Activated naive CD8-positive, alpha-beta T cell (primary cell): ENCODE results near the gene PANX2.
"Not testable (repeated sequence)": the region's sequence is repeated elsewhere in the genome, so short reads cannot be mapped to it uniquely, and the experiment has no call there.

Experiments used
- H3K27ac Mint-ChIP-seq: one replicate; pipeline ENCODE4 v1.8.0; 2021; ENCODE audit warnings: mixed read lengths
- H3K27me3 Mint-ChIP-seq: one replicate; pipeline ENCODE4 v1.8.0; 2021; ENCODE audit warnings: mixed read lengths
- H3K36me3 Mint-ChIP-seq: one replicate; pipeline ENCODE4 v1.8.0; 2021; ENCODE audit warnings: mixed read lengths
- H3K4me1 Mint-ChIP-seq: one replicate; pipeline ENCODE4 v1.8.0; 2021; ENCODE audit warnings: low read depth, mixed read lengths
- H3K4me3 Mint-ChIP-seq: one replicate; pipeline ENCODE4 v1.8.0; 2021; ENCODE audit warnings: mild to moderate bottlenecking, mixed read lengths
- H3K9me3 Mint-ChIP-seq: one replicate; pipeline ENCODE4 v1.8.0; 2021; ENCODE audit warnings: low read depth, mixed read lengths

Gene PANX2

GRCh38 chr22:50160947-50161346, 9.6 kb upstream of the PANX2 start:
- H3K4me1 Mint-ChIP-seq, result no peaks in the 10 kb centered on the region
- H3K36me3 Mint-ChIP-seq, result no peaks in the 10 kb centered on the region
- H3K9me3 Mint-ChIP-seq, result no peaks in the 10 kb centered on the region
- no peaks in the 10 kb centered on the region for H3K27me3 Mint-ChIP-seq
- no peak overlapping the region for H3K4me3 Mint-ChIP-seq
- no peak overlapping the region for H3K27ac Mint-ChIP-seq

GRCh38 chr22:50161508-50162390, 8.8 kb upstream of the PANX2 start:
- H3K27ac Mint-ChIP-seq, result no peak overlapping the region

GRCh38 chr22:50162391-50162956, 8.1 kb upstream of the PANX2 start:
- H3K4me1 Mint-ChIP-seq, result no peaks in the 10 kb centered on the region
- H3K36me3 Mint-ChIP-seq, result no peaks in the 10 kb centered on the region
- H3K27ac Mint-ChIP-seq, result no peak overlapping the region
- no peak overlapping the region for H3K4me3 Mint-ChIP-seq
- no peaks in the 10 kb centered on the region for H3K9me3 Mint-ChIP-seq
- no peaks in the 10 kb centered on the region for H3K27me3 Mint-ChIP-seq

More at GRCh38 chr22:50161508-50162390, 8.8 kb upstream of the PANX2 start:
- Mint-ChIP-seq H3K9me3 (no peaks in the 10 kb centered on the region), H3K27me3 (no peaks in the 10 kb centered on the region), H3K4me1 (no peaks in the 10 kb centered on the region), H3K4me3 (no peak overlapping the region), H3K36me3 (no peaks in the 10 kb centered on the region)

- Mint-ChIP-seq H3K4me1 (peaks cover 5% of the 10 kb centered on the region), H3K27me3 (peaks cover 5% of the 10 kb centered on the region), H3K4me3 (no peak overlapping the region), H3K27ac (no peak overlapping the region), H3K9me3 (no peaks in the 10 kb centered on the region), H3K36me3 (no peaks in the 10 kb centered on the region)
Observed at GRCh38 chr22:50165436-50166123, 5.0 kb upstream of the PANX2 start.

GRCh38 chr22:50167689-50168489, 2.6 kb upstream of the PANX2 start:
- Mint-ChIP-seq H3K27me3 (peaks cover 7% of the 10 kb centered on the region), H3K4me3 (peak overlapping the region; percentile 35), H3K4me1 (peaks cover 5% of the 10 kb centered on the region), H3K36me3 (no peaks in the 10 kb centered on the region), H3K27ac (no peak overlapping the region), H3K9me3 (no peaks in the 10 kb centered on the region)

- H3K36me3 Mint-ChIP-seq, H3K27me3 Mint-ChIP-seq, H3K4me1 Mint-ChIP-seq, H3K9me3 Mint-ChIP-seq: not testable (repeated sequence)
- H3K4me3 Mint-ChIP-seq, result peak overlapping the region; percentile 67
- H3K27ac Mint-ChIP-seq, result peak overlapping the region; percentile 46
Observed at GRCh38 chr22:50168490-50169180, 1.9 kb upstream of the PANX2 start.

GRCh38 chr22:50169181-50169759, 1.3 kb upstream of the PANX2 start:
- Mint-ChIP-seq H3K4me1 (peaks cover 5% of the 10 kb centered on the region), H3K36me3 (no peaks in the 10 kb centered on the region), H3K4me3 (peak overlapping the region; percentile 67), H3K27me3 (peaks cover 7% of the 10 kb centered on the region), H3K9me3 (no peaks in the 10 kb centered on the region), H3K27ac (peak overlapping the region; percentile 46)

GRCh38 chr22:50169774-50170341, 673 bp upstream of the PANX2 start:
- Mint-ChIP-seq H3K36me3 (no peaks in the 10 kb centered on the region), H3K4me3 (peak overlapping the region; percentile 70), H3K9me3 (no peaks in the 10 kb centered on the region), H3K27me3 (peaks cover 7% of the 10 kb centered on the region), H3K27ac (no peak overlapping the region), H3K4me1 (peaks cover 5% of the 10 kb centered on the region)

GRCh38 chr22:50171319-50171964, 911 bp downstream of the PANX2 start:
- peak overlapping the region; percentile 70 for H3K27ac Mint-ChIP-seq
- H3K9me3 Mint-ChIP-seq, result no peaks in the 10 kb centered on the region
- peaks cover 7% of the 10 kb centered on the region for H3K27me3 Mint-ChIP-seq

GRCh38 chr22:50171965-50172421, 1.5 kb downstream of the PANX2 start:
- H3K4me1 Mint-ChIP-seq, result peaks cover 5% of the 10 kb centered on the region
- H3K36me3 Mint-ChIP-seq, result no peaks in the 10 kb centered on the region
- H3K27me3 Mint-ChIP-seq, result peaks cover 8% of the 10 kb centered on the region
- H3K4me3 Mint-ChIP-seq, result peak overlapping the region; percentile 23
- H3K9me3 Mint-ChIP-seq, result no peaks in the 10 kb centered on the region
- no peak overlapping the region for H3K27ac Mint-ChIP-seq

More at GRCh38 chr22:50171319-50171964, 911 bp downstream of the PANX2 start:
- no peaks in the 10 kb centered on the region for H3K36me3 Mint-ChIP-seq
- H3K4me1 Mint-ChIP-seq, result peaks cover 5% of the 10 kb centered on the region
- H3K4me3 Mint-ChIP-seq, result peak overlapping the region; percentile 79

GRCh38 chr22:50173311-50173982, 2.9 kb downstream of the PANX2 start:
- H3K27me3 Mint-ChIP-seq, result peaks cover 9% of the 10 kb centered on the region
- H3K9me3 Mint-ChIP-seq, result no peaks in the 10 kb centered on the region
- H3K4me3 Mint-ChIP-seq, result no peak overlapping the region
- no peaks in the 10 kb centered on the region for H3K36me3 Mint-ChIP-seq
- H3K4me1 Mint-ChIP-seq, result peaks cover 5% of the 10 kb centered on the region
- no peak overlapping the region for H3K27ac Mint-ChIP-seq

- H3K36me3 Mint-ChIP-seq, result no peaks in the 10 kb centered on the region
- H3K27ac Mint-ChIP-seq, result no peak overlapping the region
- no peak overlapping the region for H3K4me3 Mint-ChIP-seq
- H3K27me3 Mint-ChIP-seq, result peaks cover 6% of the 10 kb centered on the region
- H3K9me3 Mint-ChIP-seq, result no peaks in the 10 kb centered on the region
- H3K4me1 Mint-ChIP-seq, result peaks cover 2% of the 10 kb centered on the region
Observed at GRCh38 chr22:50173983-50174355, 3.4 kb downstream of the PANX2 start.
